ENCODE measurements around the gene IL1A.

GRCh38 chr2:112789186-112789585 lies 4.9 kb upstream of the IL1A start:
- no peak for TF ChIP-seq CEBPB (IDR thresholded peaks at IDR 0.05; ENCODE audit: borderline replicate concordance in 1 of 2, low read depth in 2 of 2, low read length in 2 of 2)
- no peak for TF ChIP-seq CTCF (IDR thresholded peaks at IDR 0.05 in 2 of 3, conservative IDR thresholded peaks at IDR 0.05 in 1 of 3; ENCODE audit: control insufficient read depth in 2 of 3, extremely low read depth in 1 of 3, insufficient read depth in 1 of 3, low read depth in 3 of 3, low read length in 3 of 3)
- TF ChIP-seq E2F4 (IDR thresholded peaks at IDR 0.05; ENCODE audit: low read depth, low read length), result no peak
- no peak for TF ChIP-seq NR2C2 (IDR thresholded peaks at IDR 0.05; ENCODE audit: borderline replicate concordance, control insufficient read depth, insufficient read length, low read depth)
- no peak for TF ChIP-seq MYC (IDR thresholded peaks at IDR 0.05; ENCODE audit: insufficient read depth, insufficient read length, insufficient replicate concordance, low read length, severe bottlenecking)
- no peak for TF ChIP-seq SIN3A (IDR thresholded peaks at IDR 0.05; ENCODE audit: low read depth, low read length)
- no peak for TF ChIP-seq TCF7 (IDR thresholded peaks at IDR 0.05; ENCODE audit: borderline replicate concordance)
- TF ChIP-seq POLR2A (IDR thresholded peaks at IDR 0.05; ENCODE audit: low read depth, low read length), result no peak
- TF ChIP-seq USF1 (IDR thresholded peaks at IDR 0.05; ENCODE audit: borderline replicate concordance, extremely low read length, insufficient read depth, low read depth, low read length), result no peak
- no peak for TF ChIP-seq REST (IDR thresholded peaks at IDR 0.05; ENCODE audit: low read depth, low read length)
- TF ChIP-seq GABPA (IDR thresholded peaks at IDR 0.05; ENCODE audit: low read depth), result no peak
- TF ChIP-seq SUZ12 (IDR thresholded peaks at IDR 0.05; ENCODE audit: unreplicated experiment), result no peak

Data from GM12878 (cell line).